Keratinocyte (primary cell): ENCODE results near the gene TTC8. TPM values are rescaled to one million over a fixed set of nuclear protein-coding genes. Genes with fewer than 3 reads are reported as not detected.

Experiments used
- DNase-seq: peaks from one replicate; pipeline ENCODE4 v3.0.0-alpha.2; 2011; ENCODE audit warnings: low read depth, missing footprints, low spot score
- FAIRE-seq: peaks from 2 replicates; lab custom pipeline; 2011; peaks lifted over from hg19 to GRCh38; lab: Jason Lieb, UNC
- H2AFZ ChIP-seq: 2 replicates; pipeline ENCODE4 v1.6.0; 2012; ENCODE audit warnings: low read length, control low read depth, inconsistent platforms; ENCODE audit not compliant: control insufficient read depth
- H3K27ac ChIP-seq: 2 replicates; pipeline ENCODE4 v1.5.1; 2011; ENCODE audit warnings: low read length; ENCODE audit not compliant: control insufficient read depth, insufficient read depth
- H3K27me3 ChIP-seq: 3 replicates; pipeline ENCODE4 v1.6.0; 2011; ENCODE audit warnings: low read length; ENCODE audit not compliant: control insufficient read depth, insufficient read depth; ENCODE audit errors: extremely low read depth
- H3K36me3 ChIP-seq, 2 experiments: 2 replicates in 1 of 2; 3 replicates in 1 of 2; pipeline ENCODE4 v1.5.1; 2011; ENCODE audit warnings: low read length in 2 of 2, mild to moderate bottlenecking in 1 of 2; ENCODE audit not compliant: control insufficient read depth in 2 of 2, insufficient read depth in 2 of 2; ENCODE audit errors: extremely low read depth in 1 of 2
- H3K4me1 ChIP-seq: 3 replicates; pipeline ENCODE4 v1.5.1; 2011; ENCODE audit warnings: low read length; ENCODE audit not compliant: control insufficient read depth, insufficient read depth; ENCODE audit errors: extremely low read depth
- H3K4me2 ChIP-seq: 3 replicates; pipeline ENCODE4 v1.6.0; 2011; ENCODE audit warnings: low read depth, low read length; ENCODE audit not compliant: control insufficient read depth, insufficient read depth; ENCODE audit errors: extremely low read depth
- H3K4me3 ChIP-seq, 3 experiments: fragments of 200-600 bp in 1 of 3; sonication (generic) in 1 of 3; 2 replicates in 2 of 3; 3 replicates in 1 of 3; pipeline ENCODE4 v1.5.1; 2011 to 2016; ENCODE audit warnings: low read length in 3 of 3, mild to moderate bottlenecking in 3 of 3, control low read depth in 2 of 3, inconsistent platforms in 1 of 3, low read depth in 1 of 3, mixed read lengths in 1 of 3, mixed run types in 1 of 3, moderate library complexity in 1 of 3; ENCODE audit not compliant: control insufficient read depth in 2 of 3, insufficient read depth in 2 of 3; ENCODE audit errors: extremely low read depth in 1 of 3
- H3K79me2 ChIP-seq: 2 replicates; pipeline ENCODE4 v1.6.0; 2012; ENCODE audit warnings: low read length; ENCODE audit not compliant: control insufficient read depth, insufficient read depth
- H3K9ac ChIP-seq: 3 replicates; pipeline ENCODE4 v1.6.0; 2011; ENCODE audit warnings: low read length; ENCODE audit not compliant: control insufficient read depth, insufficient read depth; ENCODE audit errors: extremely low read depth
- H3K9me1 ChIP-seq: 3 replicates; pipeline ENCODE4 v1.6.0; 2011; ENCODE audit warnings: low read length; ENCODE audit not compliant: control insufficient read depth, insufficient read depth; ENCODE audit errors: extremely low read depth
- H3K9me3 ChIP-seq: 2 replicates; pipeline ENCODE4 v1.5.1; 2012; ENCODE audit warnings: low read depth, low read length; ENCODE audit not compliant: control insufficient read depth
- H4K20me1 ChIP-seq: 3 replicates; pipeline ENCODE4 v1.6.0; 2011; ENCODE audit warnings: low read length; ENCODE audit not compliant: control insufficient read depth, insufficient read depth; ENCODE audit errors: extremely low read depth
- EZH2 ChIP-seq: IDR thresholded peaks from one replicate; pipeline ENCODE4 v1.6.1; 2012; ENCODE audit warnings: inconsistent platforms, mild to moderate bottlenecking, low read length, moderate library complexity
- dilution Hi-C: fragments of 300-500 bp; cut with MboI; formaldehyde crosslinking; loops from one replicate; pipeline ENCODE4 v1.7.0; 2020; ENCODE audit warnings: low sequenced_read_pairs; ENCODE audit not compliant: extremely low pct_ligation_motif_present
- polyA plus RNA-seq, 5 experiments: library from polyadenylated mRNA; depleted of rRNA in 3 of 5; stranded (reverse) in 3 of 5; stranded (forward) in 1 of 5; unstranded in 1 of 5; fragments of >200 nt; gene quantifications; 1 replicate in 1 of 5; 2 replicates in 3 of 5; 3 replicates in 1 of 5; pipeline versions ENCODE4 v1.2.1 to v1.2.3, GENCODE V29; 2011 to 2012; ENCODE audit warnings: missing spikeins in 2 of 5, low read depth in 1 of 5, low replicate concordance in 1 of 5
- TF ChIP-seq, protein P1 (sequence below), 3 experiments: IDR thresholded peaks in 1 of 3; conservative IDR thresholded peaks in 1 of 3; optimal IDR thresholded peaks in 1 of 3; 2 replicates in 2 of 3; 3 replicates in 1 of 3; pipeline versions ENCODE3 to v1.5.1; 2011; ENCODE audit warnings: low read length in 3 of 3, mild to moderate bottlenecking in 3 of 3, moderate library complexity in 2 of 3, control low read depth in 1 of 3, inconsistent platforms in 1 of 3; ENCODE audit not compliant: insufficient read depth in 2 of 3; ENCODE audit errors: extremely low read depth in 1 of 3

TTC8 gene
- polyA plus RNA-seq, 1 donor (not counting 4 experiments of a cell fraction or from before 2014, with no cell fraction given): 43.0 TPM

GRCh38 chr14:88793259-88793625, 31.2 kb upstream of the TTC8 start:
- DNase-seq (no peak), FAIRE-seq (no peak)
- Histone ChIP-seq H2AFZ (peak overlapping the region; percentile 89), H3K9ac (peak overlapping the region; percentile 71), H3K27me3 (peaks cover 5% of the 10 kb centered on the region), H3K36me3 (no peaks in the 10 kb centered on the region), H3K27ac (no peak overlapping the region), H3K9me3 (no peaks in the 10 kb centered on the region), H4K20me1 (no peaks in the 10 kb centered on the region), H3K79me2 (no peaks in the 10 kb centered on the region), H3K4me2 (peak overlapping the region; percentile 89), H3K4me3 (peak overlapping the region; percentile 55 to 80 (median 68)), H3K9me1 (no peaks in the 10 kb centered on the region), H3K4me1 (peaks cover 4% of the 10 kb centered on the region)
- dilution Hi-C loops: no loop called here
- TF ChIP-seq EZH2: no peak
- TF ChIP-seq, protein P1, sequence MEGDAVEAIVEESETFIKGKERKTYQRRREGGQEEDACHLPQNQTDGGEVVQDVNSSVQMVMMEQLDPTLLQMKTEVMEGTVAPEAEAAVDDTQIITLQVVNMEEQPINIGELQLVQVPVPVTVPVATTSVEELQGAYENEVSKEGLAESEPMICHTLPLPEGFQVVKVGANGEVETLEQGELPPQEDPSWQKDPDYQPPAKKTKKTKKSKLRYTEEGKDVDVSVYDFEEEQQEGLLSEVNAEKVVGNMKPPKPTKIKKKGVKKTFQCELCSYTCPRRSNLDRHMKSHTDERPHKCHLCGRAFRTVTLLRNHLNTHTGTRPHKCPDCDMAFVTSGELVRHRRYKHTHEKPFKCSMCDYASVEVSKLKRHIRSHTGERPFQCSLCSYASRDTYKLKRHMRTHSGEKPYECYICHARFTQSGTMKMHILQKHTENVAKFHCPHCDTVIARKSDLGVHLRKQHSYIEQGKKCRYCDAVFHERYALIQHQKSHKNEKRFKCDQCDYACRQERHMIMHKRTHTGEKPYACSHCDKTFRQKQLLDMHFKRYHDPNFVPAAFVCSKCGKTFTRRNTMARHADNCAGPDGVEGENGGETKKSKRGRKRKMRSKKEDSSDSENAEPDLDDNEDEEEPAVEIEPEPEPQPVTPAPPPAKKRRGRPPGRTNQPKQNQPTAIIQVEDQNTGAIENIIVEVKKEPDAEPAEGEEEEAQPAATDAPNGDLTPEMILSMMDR (optimal IDR thresholded peaks at IDR 0.05 in 1 of 3, IDR thresholded peaks at IDR 0.05 in 1 of 3, conservative IDR thresholded peaks at IDR 0.05 in 1 of 3; ENCODE audit: extremely low read depth in 1 of 3, insufficient read depth in 2 of 3, low read length in 3 of 3): no peak

GRCh38 chr14:88798156-88798555, 26.3 kb upstream of the TTC8 start:
- no peak overlapping the region for H3K9ac ChIP-seq
- FAIRE-seq: no peak
- H4K20me1 ChIP-seq: no peaks in the 10 kb centered on the region
- H3K4me2 ChIP-seq: no peak overlapping the region
- no peak for DNase-seq
- H3K27me3 ChIP-seq: no peaks in the 10 kb centered on the region
- H3K36me3 ChIP-seq: no peaks in the 10 kb centered on the region
- H3K4me1 ChIP-seq: no peaks in the 10 kb centered on the region
- H3K4me3 ChIP-seq: no peak overlapping the region
- TF ChIP-seq EZH2: no peak
- TF ChIP-seq, protein P1 (optimal IDR thresholded peaks at IDR 0.05 in 1 of 3, IDR thresholded peaks at IDR 0.05 in 1 of 3, conservative IDR thresholded peaks at IDR 0.05 in 1 of 3; ENCODE audit: extremely low read depth in 1 of 3, insufficient read depth in 2 of 3, low read length in 3 of 3): no peak
- H2AFZ ChIP-seq: no peak overlapping the region
- no peaks in the 10 kb centered on the region for H3K9me1 ChIP-seq
- no peaks in the 10 kb centered on the region for H3K9me3 ChIP-seq
- H3K79me2 ChIP-seq: no peaks in the 10 kb centered on the region
- no peak overlapping the region for H3K27ac ChIP-seq
- dilution Hi-C loops: no loop called here
